Liver (tissue), 9 donors: Measurements from ENCODE around the gene BST1. TPM values are rescaled to one million over a fixed set of nuclear protein-coding genes. Genes with fewer than 3 reads are reported as not detected.

ENCODE experiments used
- DNase-seq: peaks from one replicate; pipeline ENCODE4 v3.0.0-alpha.2; 2017; ENCODE audit warnings: low spot score
- H3K27ac ChIP-seq, 2 donors: one replicate each; pipeline ENCODE4 v1.7.0; 2013; ENCODE audit warnings: inconsistent platforms in 2 of 2, low read length in 2 of 2, control low read depth in 1 of 2, low read depth in 1 of 2, mild to moderate bottlenecking in 1 of 2
- H3K27me3 ChIP-seq, 4 donors: one replicate each; pipeline versions ENCODE4 v1.6.1 to v1.7.0; 2013; ENCODE audit warnings: low read length in 3 of 4, inconsistent platforms in 1 of 4, mild to moderate bottlenecking in 1 of 4, moderate library complexity in 1 of 4; ENCODE audit not compliant: control insufficient read depth in 4 of 4, insufficient read depth in 4 of 4
- H3K36me3 ChIP-seq, 4 donors: one replicate each; pipeline versions ENCODE4 v1.6.1 to v1.7.0; 2013; ENCODE audit warnings: low read length in 3 of 4, mild to moderate bottlenecking in 3 of 4, low read depth in 1 of 4, moderate library complexity in 1 of 4; ENCODE audit not compliant: control insufficient read depth in 4 of 4, insufficient read depth in 3 of 4
- H3K4me1 ChIP-seq, 4 donors: one replicate each; pipeline versions ENCODE4 v1.6.1 to v1.7.0; 2013; ENCODE audit warnings: low read length in 3 of 4, mild to moderate bottlenecking in 3 of 4, moderate library complexity in 1 of 4; ENCODE audit not compliant: control insufficient read depth in 4 of 4, insufficient read depth in 4 of 4
- H3K4me3 ChIP-seq, 3 donors: one replicate each; pipeline versions ENCODE4 v1.6.1 to v1.7.0; 2013; ENCODE audit warnings: low read length in 3 of 3, control low read depth in 1 of 3, low read depth in 1 of 3, mild to moderate bottlenecking in 1 of 3
- H3K9ac ChIP-seq, 2 donors: one replicate each; pipeline ENCODE4 v1.7.0; 2013; ENCODE audit warnings: low read length in 2 of 2, mild to moderate bottlenecking in 2 of 2, moderate library complexity in 2 of 2, control low read depth in 1 of 2, low read depth in 1 of 2
- H3K9me3 ChIP-seq, 4 donors: one replicate each; pipeline versions ENCODE4 v1.6.1 to v1.7.0; 2013; ENCODE audit warnings: low read length in 3 of 4; ENCODE audit not compliant: control insufficient read depth in 4 of 4
- ATF3 ChIP-seq: IDR thresholded peaks from 2 replicates; pipeline ENCODE4 v1.6.1; 2016; ENCODE audit warnings: antibody characterized with exemption
- CTCF ChIP-seq: fragments of 150-350 bp; IDR thresholded peaks from 2 replicates; pipeline ENCODE4 v1.5.1; 2017; ENCODE audit warnings: improper control_type of control experiment, low read depth, low read length; ENCODE audit not compliant: missing input control
- EGR1 ChIP-seq, 2 donors: IDR thresholded peaks; 2 replicates each; pipeline ENCODE4 v1.6.1; 2016 to 2018; ENCODE audit warnings: antibody characterized with exemption in 2 of 2, low read depth in 2 of 2
- FOXA1 ChIP-seq: IDR thresholded peaks from 2 replicates; pipeline ENCODE4 v1.6.1; 2016; ENCODE audit warnings: antibody characterized with exemption
- FOXA2 ChIP-seq: IDR thresholded peaks from 2 replicates; pipeline ENCODE4 v1.6.1; 2016; ENCODE audit warnings: antibody characterized with exemption
- GABPA ChIP-seq, 2 donors: IDR thresholded peaks in 1 of 2; conservative IDR thresholded peaks in 1 of 2; 2 replicates each; pipeline ENCODE4 v1.6.1; 2016; ENCODE audit warnings: antibody characterized with exemption in 2 of 2, mild to moderate bottlenecking in 1 of 2, moderate library complexity in 1 of 2
- HNF4A ChIP-seq, 2 donors: conservative IDR thresholded peaks; 2 replicates each; pipeline ENCODE4 v1.6.1; 2016; ENCODE audit warnings: antibody characterized with exemption in 2 of 2, mild to moderate bottlenecking in 2 of 2
- HNF4G ChIP-seq: IDR thresholded peaks from 2 replicates; pipeline ENCODE4 v1.6.1; 2016; ENCODE audit warnings: antibody characterized with exemption
- JUND ChIP-seq, 2 donors: IDR thresholded peaks; 2 replicates each; pipeline ENCODE4 v1.6.1; 2016; ENCODE audit warnings: antibody characterized with exemption in 2 of 2
- MAX ChIP-seq: IDR thresholded peaks from 2 replicates; pipeline ENCODE4 v1.6.1; 2016; ENCODE audit warnings: antibody characterized with exemption
- NR2F2 ChIP-seq: IDR thresholded peaks from 2 replicates; pipeline ENCODE4 v1.6.1; 2016; ENCODE audit warnings: antibody characterized with exemption
- RAD21 ChIP-seq, 2 donors: IDR thresholded peaks; 2 replicates each; pipeline ENCODE4 v1.6.1; 2016; ENCODE audit warnings: antibody characterized with exemption in 2 of 2, mild to moderate bottlenecking in 2 of 2
- REST ChIP-seq: IDR thresholded peaks from 2 replicates; pipeline ENCODE4 v1.6.1; 2016; ENCODE audit warnings: antibody characterized with exemption, mild to moderate bottlenecking
- RXRA ChIP-seq, 2 donors: IDR thresholded peaks; 2 replicates each; pipeline ENCODE4 v1.6.1; 2017 to 2018; ENCODE audit warnings: antibody characterized with exemption in 2 of 2, mild to moderate bottlenecking in 1 of 2
- SP1 ChIP-seq: IDR thresholded peaks from 2 replicates; pipeline ENCODE4 v1.6.1; 2018; ENCODE audit warnings: antibody characterized with exemption, mild to moderate bottlenecking
- TAF1 ChIP-seq: conservative IDR thresholded peaks from 2 replicates; pipeline ENCODE4 v1.6.1; 2016; ENCODE audit warnings: antibody characterized with exemption, mild to moderate bottlenecking
- YY1 ChIP-seq: IDR thresholded peaks from 2 replicates; pipeline ENCODE4 v1.6.1; 2016; ENCODE audit warnings: antibody characterized with exemption, mild to moderate bottlenecking
- ZBTB33 ChIP-seq: IDR thresholded peaks from 2 replicates; pipeline ENCODE4 v1.6.1; 2016; ENCODE audit warnings: antibody characterized with exemption
- WGBS: extraction: QIAGEN DNeasy Blood & Tissue Kit; methylation state at CpG from one replicate; pipeline ENCODE4 v1.1.7; 2013; 5-methylcytosine and 5-hydroxymethylcytosine counted together
- polyA plus RNA-seq, 2 donors: library from polyadenylated mRNA; stranded (reverse) in 1 of 2; unstranded in 1 of 2; fragments of 200-250 nt in 1 of 2; fragments of >200 nt in 1 of 2; fragmentation: Nextera tagmentation in 1 of 2; extraction: Ambion mirVana in 1 of 2; gene quantifications; one replicate each; pipeline versions ENCODE4 v1.2.1 to v1.2.3, GENCODE V29; 2013 to 2015
- total RNA-seq, 2 donors: library from RNA; depleted of rRNA; stranded (reverse); fragments of >200 nt; gene quantifications; one replicate each; pipeline ENCODE4 v1.2.3, GENCODE V29; 2014
- donor health status: healthy.
- donor health status: healthy.
- donor health status: healthy.
- donor health status: healthy.
- donor health status: healthy.

BST1 gene
- total and polyA plus RNA-seq, 4 donors: 3.7 to 13.2 (median 9.9) TPM

- no peaks in the 10 kb centered on the region for H3K27me3 ChIP-seq
- peaks cover 0 to 4% (median 0%) of the 10 kb centered on the region in 4 donors for H3K4me1 ChIP-seq
- no peaks in the 10 kb centered on the region for H3K9me3 ChIP-seq
- H3K9ac ChIP-seq: no peak overlapping the region
- TF ChIP-seq RXRA (IDR thresholded peaks at IDR 0.05): no peak
- no peak for TF ChIP-seq FOXA2
- no peak for TF ChIP-seq NR2F2
- no peak for TF ChIP-seq YY1
- no peak for TF ChIP-seq MAX
- TF ChIP-seq TAF1: no peak
- no peak for TF ChIP-seq FOXA1
- no peak for TF ChIP-seq CTCF
- no peak for TF ChIP-seq EGR1 (IDR thresholded peaks at IDR 0.05; ENCODE audit: low read depth in 2 of 2)
- TF ChIP-seq SP1: no peak
- TF ChIP-seq ATF3: no peak
- no peak for TF ChIP-seq RAD21 (IDR thresholded peaks at IDR 0.05)
- no peak for TF ChIP-seq REST
- no peak for TF ChIP-seq HNF4A (conservative IDR thresholded peaks at IDR 0.05)
- TF ChIP-seq HNF4G: no peak
- TF ChIP-seq ZBTB33: no peak
- no peak for TF ChIP-seq JUND (IDR thresholded peaks at IDR 0.05)
- TF ChIP-seq GABPA (IDR thresholded peaks at IDR 0.05 in 1 of 2, conservative IDR thresholded peaks at IDR 0.05 in 1 of 2): no peak
- peak overlapping the region in 1 of 2 donors; percentile 20 for H3K27ac ChIP-seq
- 60% methylated on average over 6 of the region's 6 CpGs for WGBS
- no peaks in the 10 kb centered on the region for H3K36me3 ChIP-seq
- H3K4me3 ChIP-seq: no peak overlapping the region
- DNase-seq: no peak
Measured at GRCh38 chr4:15765910-15766697, 63.2 kb downstream of the BST1 start.
